ENCODE results near the gene HOXB6. TPM values are rescaled to one million over a fixed set of nuclear protein-coding genes. Genes with fewer than 3 reads are reported as not detected.

Gene HOXB6
- total RNA-seq, 4 donors from 2014 or later, result 9.2 to 22.7 (median 15.5) TPM

- DNase-seq (ENCODE audit: low spot score) (no peak), ATAC-seq (ENCODE audit: low FRiP score) (no peak)
- no peak for TF ChIP-seq CTCF (IDR thresholded peaks at IDR 0.05)
These were observed 39.7 kb downstream of the HOXB6 start for GRCh38 chr17:48565022-48565554.

GRCh38 chr17:48564188-48565021 lies 40.4 kb downstream of the HOXB6 start:
- ATAC-seq (ENCODE audit: low FRiP score) (peak; percentile 24), DNase-seq (ENCODE audit: low spot score) (no peak)
- no peak for TF ChIP-seq CTCF (IDR thresholded peaks at IDR 0.05)

GRCh38 chr17:48563867-48564187 lies 41.0 kb downstream of the HOXB6 start:
- TF ChIP-seq CTCF (IDR thresholded peaks at IDR 0.05), result no peak
- DNase-seq (ENCODE audit: low spot score) (no peak), ATAC-seq (ENCODE audit: low FRiP score) (no peak)

- ATAC-seq (ENCODE audit: low FRiP score) (no peak), DNase-seq (ENCODE audit: low spot score) (no peak)
- no peak for TF ChIP-seq CTCF (IDR thresholded peaks at IDR 0.05)
These were observed 41.4 kb downstream of the HOXB6 start for GRCh38 chr17:48563385-48563838.

- DNase-seq (ENCODE audit: low spot score), result no peak
- no peak for TF ChIP-seq CTCF (IDR thresholded peaks at IDR 0.05)
- no peak for ATAC-seq (ENCODE audit: low FRiP score)
These were observed 41.9 kb downstream of the HOXB6 start for GRCh38 chr17:48562934-48563333.

GRCh38 chr17:48561884-48562810 lies 42.6 kb downstream of the HOXB6 start:
- ATAC-seq (ENCODE audit: low FRiP score) (no peak), DNase-seq (ENCODE audit: low spot score) (no peak)
- TF ChIP-seq CTCF (IDR thresholded peaks at IDR 0.05), result no peak

Data from omental fat pad (tissue), 4 donors.